Stimulated activated naive CD8-positive, alpha-beta T cell treated with anti-CD3 and anti-CD28 coated beads, Interleukin-15, amount 100 ng/mL, for 72 hours (primary cell): ENCODE measurements around the gene SPACA6.
A peak's percentile ranks its signal among the peaks of the same experiment; 100 is the strongest.
"Not testable (repeated sequence)": the region's sequence is repeated elsewhere in the genome, so short reads cannot be mapped to it uniquely, and the experiment has no call there.

ENCODE experiments used
- ATAC-seq: fragments of 150-1000 bp; cut with Tn5 transposase; 2 replicates; pipeline ENCODE4 v1.10.0; 2021; ENCODE audit warnings: mild to moderate bottlenecking, moderate library complexity
- DNase-seq, 2 donors: peaks; one replicate each; pipeline ENCODE4 v3.0.0; 2021 to 2022
- H3K27ac Mint-ChIP-seq, 2 donors: one replicate each; pipeline ENCODE4 v1.8.0; 2022; ENCODE audit warnings: mild to moderate bottlenecking in 2 of 2, mixed read lengths in 2 of 2, moderate library complexity in 2 of 2
- H3K27me3 Mint-ChIP-seq: one replicate; pipeline ENCODE4 v1.8.0; 2022; ENCODE audit warnings: mixed read lengths
- H3K4me1 Mint-ChIP-seq: one replicate; pipeline ENCODE4 v1.8.0; 2022; ENCODE audit warnings: mild to moderate bottlenecking, mixed read lengths
- H3K4me3 Mint-ChIP-seq, 2 donors: one replicate each; pipeline ENCODE4 v1.8.0; 2022; ENCODE audit warnings: mild to moderate bottlenecking in 2 of 2, mixed read lengths in 2 of 2, moderate library complexity in 1 of 2
- H3K9me3 Mint-ChIP-seq, 2 donors: one replicate each; pipeline ENCODE4 v1.8.0; 2022; ENCODE audit warnings: mixed read lengths in 2 of 2

Gene SPACA6, protein sequence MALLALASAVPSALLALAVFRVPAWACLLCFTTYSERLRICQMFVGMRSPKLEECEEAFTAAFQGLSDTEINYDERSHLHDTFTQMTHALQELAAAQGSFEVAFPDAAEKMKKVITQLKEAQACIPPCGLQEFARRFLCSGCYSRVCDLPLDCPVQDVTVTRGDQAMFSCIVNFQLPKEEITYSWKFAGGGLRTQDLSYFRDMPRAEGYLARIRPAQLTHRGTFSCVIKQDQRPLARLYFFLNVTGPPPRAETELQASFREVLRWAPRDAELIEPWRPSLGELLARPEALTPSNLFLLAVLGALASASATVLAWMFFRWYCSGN

DNA sequence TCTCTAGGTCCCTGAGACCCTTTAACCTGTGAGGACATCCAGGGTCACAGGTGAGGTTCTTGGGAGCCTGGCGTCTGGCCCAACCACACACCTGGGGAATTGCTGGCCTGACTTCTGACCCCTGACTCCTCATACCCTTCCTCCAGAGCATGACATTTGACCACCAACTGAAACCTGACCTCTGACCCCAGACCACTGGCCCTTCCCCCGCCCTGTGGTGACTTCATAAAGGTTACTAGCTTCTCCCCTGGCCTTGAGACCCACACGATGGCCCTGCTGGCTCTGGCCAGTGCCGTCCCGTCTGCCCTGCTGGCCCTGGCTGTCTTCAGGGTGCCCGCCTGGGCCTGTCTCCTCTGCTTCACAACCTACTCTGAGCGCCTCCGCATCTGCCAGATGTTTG, at the start of gene SPACA6:
Gene SPACA6, plus strand, starts transcription at position 71 of the 400 bp plus-strand sequence. Its CDS starts 197 bp downstream, at position 268.
- no peaks in the 10 kb centered on the region for H3K9me3 Mint-ChIP-seq
- no peak for DNase-seq

DNA sequence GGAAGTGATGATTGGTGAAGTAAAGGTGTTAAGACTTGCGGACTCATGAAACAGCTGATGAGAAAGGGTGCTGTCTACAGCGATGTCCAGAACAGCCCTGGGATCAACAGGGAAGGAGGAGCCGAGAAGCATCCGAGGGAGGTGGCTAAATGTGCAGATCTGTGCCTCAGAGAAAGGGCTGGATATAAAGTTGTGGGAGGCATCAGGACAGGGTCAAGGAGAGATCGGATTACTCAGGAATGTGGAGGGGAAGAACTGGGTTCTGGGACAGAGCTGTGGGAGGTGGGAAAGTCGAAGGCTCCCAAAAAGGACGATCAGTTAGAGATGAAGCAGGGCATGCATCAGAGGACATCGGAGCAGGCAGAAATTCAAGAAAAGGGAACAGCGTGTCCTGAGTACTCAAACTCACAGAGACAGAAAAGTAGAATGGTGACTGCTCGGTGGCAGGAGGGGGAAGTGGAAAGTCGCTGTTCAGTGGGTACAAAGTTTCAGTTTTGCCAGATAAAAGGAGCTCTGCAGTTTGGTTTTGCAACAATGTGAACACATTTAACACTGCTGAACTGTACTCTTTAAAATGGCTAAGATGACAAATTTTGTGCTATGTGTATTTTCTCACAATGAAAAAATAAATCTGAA, 48.4 kb upstream of the SPACA6 start:
- Mint-ChIP-seq H3K27ac (no peak overlapping the region), H3K4me3 (no peak overlapping the region), H3K9me3 (no peaks in the 10 kb centered on the region), H3K27me3 (peaks cover 56% of the 10 kb centered on the region), H3K4me1 (no peaks in the 10 kb centered on the region)
- ATAC-seq (no peak), DNase-seq (no peak)

More for the DNA sequence above, at the start of gene SPACA6:
- H3K4me3 Mint-ChIP-seq: no peak within 1 kb of the TSS
- peaks cover 8% of the 10 kb centered on the region for H3K27me3 Mint-ChIP-seq
- peaks cover 29% of the 10 kb centered on the region for H3K4me1 Mint-ChIP-seq
- ATAC-seq: no peak
- peak within 1 kb of the TSS in 1 of 2 donors; percentile 21 for H3K27ac Mint-ChIP-seq

DNA sequence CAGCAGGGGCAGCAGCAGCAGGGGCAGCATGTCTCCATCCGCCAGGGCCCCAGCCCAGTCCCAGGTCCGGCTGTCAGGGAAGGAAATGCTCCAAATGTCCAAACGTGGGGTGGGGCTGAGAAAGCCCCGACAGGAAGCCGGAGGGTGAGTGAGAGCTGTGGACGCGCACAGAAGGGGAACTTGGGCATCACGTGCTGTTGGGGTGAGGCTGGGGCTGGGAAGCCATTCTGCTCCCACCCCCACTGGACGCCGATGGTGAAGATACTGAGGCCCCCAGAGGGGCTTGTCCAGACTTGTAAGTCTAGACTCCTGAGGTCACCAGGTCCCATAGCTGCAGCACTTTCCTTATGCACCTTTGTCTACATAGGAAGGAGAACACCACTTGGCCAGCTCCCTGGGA, 46.4 kb upstream of the SPACA6 start, which contains the start of gene SIGLEC14:
Gene SIGLEC14, minus strand, starts transcription at position 96 of the 400 bp plus-strand sequence. Its CDS starts 66 bp downstream, at position 30.
- not testable (repeated sequence) for H3K9me3 Mint-ChIP-seq, H3K27ac Mint-ChIP-seq, H3K4me1 Mint-ChIP-seq, ATAC-seq, DNase-seq, H3K4me3 Mint-ChIP-seq
- peaks cover 52% of the 10 kb centered on the region for H3K27me3 Mint-ChIP-seq

DNA sequence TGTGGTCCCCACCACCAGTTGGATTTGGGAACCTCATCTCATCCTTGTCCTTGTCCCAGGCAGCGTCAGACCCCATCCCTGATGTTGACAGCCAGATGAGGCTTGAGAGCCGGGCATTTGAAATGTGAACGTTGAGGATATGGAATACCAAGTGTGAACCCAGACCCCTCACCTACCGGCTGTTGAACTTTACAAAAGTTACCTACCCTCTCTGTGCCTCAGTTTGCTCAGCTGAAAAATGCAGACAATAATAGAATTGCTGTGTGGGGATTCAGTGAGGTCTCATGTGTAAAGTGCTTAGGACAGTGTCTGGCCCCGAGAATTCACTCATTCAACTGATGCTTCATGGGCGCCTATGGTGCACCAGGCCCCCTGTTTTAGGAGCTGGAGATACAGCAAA, 45.8 kb upstream of the SPACA6 start:
- Mint-ChIP-seq H3K4me1 (no peaks in the 10 kb centered on the region), H3K4me3 (no peak overlapping the region), H3K27ac (no peak overlapping the region), H3K27me3 (peaks cover 58% of the 10 kb centered on the region), H3K9me3 (no peaks in the 10 kb centered on the region)
- no peak for ATAC-seq
- DNase-seq: no peak

DNA sequence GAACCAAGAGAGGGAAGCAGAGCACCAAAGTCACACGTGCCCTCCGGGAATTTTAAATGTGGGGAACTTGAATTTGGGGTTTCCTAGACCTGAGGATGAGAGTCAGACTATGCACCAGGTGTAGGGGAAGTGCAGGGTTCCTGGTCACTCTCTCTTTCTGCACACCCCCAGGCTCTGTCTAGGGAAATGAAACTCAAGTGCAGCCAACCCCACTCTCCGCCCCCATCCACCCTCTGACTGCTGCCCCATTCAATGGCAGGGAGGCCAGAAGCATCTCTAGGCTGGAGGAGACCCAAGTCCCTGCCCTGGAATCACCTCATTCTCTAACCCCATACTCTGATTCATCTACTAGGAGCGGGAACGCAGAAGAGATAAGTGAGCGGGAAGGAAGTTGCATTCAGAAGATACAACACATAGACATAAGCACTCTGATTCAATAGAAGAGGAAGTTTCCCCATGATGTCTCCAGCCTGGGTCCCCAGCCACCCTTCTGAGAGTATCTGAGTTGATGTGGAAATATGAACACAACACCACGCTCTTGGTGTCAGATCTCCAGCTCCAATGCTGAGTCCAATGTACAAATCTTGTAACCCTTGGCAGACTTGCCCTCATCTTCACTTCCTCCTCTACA, 41.8 kb upstream of the SPACA6 start:
- ATAC-seq: no peak
- no peak overlapping the region for H3K4me3 Mint-ChIP-seq
- H3K4me1 Mint-ChIP-seq: no peaks in the 10 kb centered on the region
- DNase-seq: no peak
- H3K27ac Mint-ChIP-seq: no peak overlapping the region
- peaks cover 50% of the 10 kb centered on the region for H3K27me3 Mint-ChIP-seq
- no peaks in the 10 kb centered on the region for H3K9me3 Mint-ChIP-seq

DNA sequence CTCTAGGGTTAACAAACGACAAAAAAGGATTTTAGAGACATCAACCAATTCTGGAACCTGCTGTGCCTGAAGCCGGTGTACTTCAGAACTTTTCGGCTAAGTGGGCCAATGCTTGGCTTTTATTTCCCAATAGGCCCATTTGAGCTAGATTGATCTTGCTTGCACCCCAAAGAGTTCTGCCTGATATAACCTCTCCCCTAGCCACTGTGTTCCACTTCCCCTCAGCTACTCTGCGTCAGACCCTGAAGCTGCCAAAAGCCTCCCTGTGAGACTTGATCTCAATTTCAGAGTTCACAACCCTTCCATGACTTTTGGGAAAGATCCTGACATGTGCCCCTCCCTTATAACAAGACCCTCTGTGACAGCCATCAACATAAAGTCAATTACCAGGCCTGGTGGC, 40.9 kb upstream of the SPACA6 start:
- Mint-ChIP-seq H3K27ac (no peak overlapping the region), H3K4me3 (no peak overlapping the region), H3K27me3 (peaks cover 50% of the 10 kb centered on the region), H3K4me1 (peaks cover 7% of the 10 kb centered on the region), H3K9me3 (no peaks in the 10 kb centered on the region)
- no peak for ATAC-seq
- DNase-seq: no peak

DNA sequence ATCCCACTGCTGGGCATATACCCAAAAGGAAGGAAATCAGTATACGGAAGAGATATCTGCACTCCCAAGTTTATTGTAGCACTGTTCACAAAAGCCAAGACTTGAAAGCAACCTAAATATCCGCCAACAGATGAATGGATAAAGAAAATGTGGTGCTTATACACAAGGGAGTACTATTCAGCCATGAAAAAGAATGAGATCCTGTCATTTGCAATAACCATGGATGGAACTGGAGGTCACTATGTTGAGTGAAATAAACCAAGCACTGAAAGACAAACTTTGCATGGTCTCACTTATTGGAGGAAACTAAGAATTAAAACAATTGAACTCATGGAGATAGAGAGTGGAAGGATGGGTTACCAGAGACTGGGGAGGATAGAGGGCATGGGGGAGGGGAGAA, 40.0 kb upstream of the SPACA6 start:
- H3K9me3 Mint-ChIP-seq: no peaks in the 10 kb centered on the region
- peaks cover 50% of the 10 kb centered on the region for H3K27me3 Mint-ChIP-seq
- DNase-seq (no peak), ATAC-seq (no peak)
- no peak overlapping the region for H3K4me3 Mint-ChIP-seq
- H3K4me1 Mint-ChIP-seq: peaks cover 7% of the 10 kb centered on the region
- H3K27ac Mint-ChIP-seq: no peak overlapping the region

DNA sequence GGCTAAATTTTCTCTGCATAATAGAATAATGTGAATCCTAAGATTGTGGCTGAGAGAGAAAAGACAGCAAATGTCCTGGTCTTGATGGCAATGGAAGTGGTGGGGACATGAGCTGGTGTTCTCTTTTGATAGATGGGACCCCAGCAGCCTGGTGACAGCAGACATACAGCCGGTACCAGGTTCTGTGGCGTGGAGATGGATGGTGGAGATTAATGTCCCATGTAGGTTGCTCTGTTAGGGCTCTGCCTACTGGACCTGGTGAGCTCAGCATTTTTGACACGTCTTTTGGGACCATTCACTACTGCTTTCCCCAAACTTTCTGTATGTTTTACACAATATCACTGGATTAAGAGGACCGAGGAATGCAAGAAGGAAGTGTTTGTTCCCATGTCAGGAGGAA, 38.3 kb upstream of the SPACA6 start:
- Mint-ChIP-seq H3K9me3 (no peaks in the 10 kb centered on the region), H3K27me3 (peaks cover 50% of the 10 kb centered on the region), H3K4me3 (no peak overlapping the region), H3K4me1 (peaks cover 7% of the 10 kb centered on the region), H3K27ac (no peak overlapping the region)
- DNase-seq (peak in 1 of 2 donors; percentile 14), ATAC-seq (no peak)

DNA sequence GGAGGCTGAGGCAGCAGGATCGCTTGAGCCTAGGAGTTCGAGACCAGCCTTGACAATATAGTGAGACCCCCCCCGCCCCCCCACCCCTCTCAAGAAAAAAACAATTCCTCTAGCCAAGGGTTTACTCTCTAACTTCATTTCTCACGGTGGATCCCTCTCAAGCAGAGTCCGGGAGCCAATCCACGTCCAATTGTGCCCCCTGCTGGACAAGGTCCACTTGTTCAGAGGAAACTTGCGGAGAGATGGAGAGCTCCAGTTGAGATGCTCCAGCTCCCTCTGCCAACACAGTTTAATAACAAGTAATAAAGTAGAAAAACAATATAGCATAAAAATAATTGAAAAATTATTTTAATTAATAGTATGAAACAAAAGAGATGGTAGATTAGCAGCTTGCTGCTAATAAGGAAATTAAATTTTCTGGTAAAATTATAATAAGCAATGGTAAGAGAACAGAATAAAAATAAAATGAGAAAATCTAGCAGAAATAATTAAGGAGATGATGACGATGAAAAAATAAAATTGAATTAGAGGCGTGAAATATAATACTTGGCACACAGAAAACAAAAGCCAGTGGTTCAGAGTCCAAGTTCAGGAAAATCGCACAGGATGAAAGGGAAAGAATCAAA, 32.0 kb upstream of the SPACA6 start:
- DNase-seq (peak; percentile 50 to 66), ATAC-seq (peak; percentile 53)
- Mint-ChIP-seq H3K4me1 (peaks cover 7% of the 10 kb centered on the region), H3K27ac (no peak overlapping the region), H3K4me3 (no peak overlapping the region), H3K9me3 (no peaks in the 10 kb centered on the region), H3K27me3 (peaks cover 43% of the 10 kb centered on the region)

DNA sequence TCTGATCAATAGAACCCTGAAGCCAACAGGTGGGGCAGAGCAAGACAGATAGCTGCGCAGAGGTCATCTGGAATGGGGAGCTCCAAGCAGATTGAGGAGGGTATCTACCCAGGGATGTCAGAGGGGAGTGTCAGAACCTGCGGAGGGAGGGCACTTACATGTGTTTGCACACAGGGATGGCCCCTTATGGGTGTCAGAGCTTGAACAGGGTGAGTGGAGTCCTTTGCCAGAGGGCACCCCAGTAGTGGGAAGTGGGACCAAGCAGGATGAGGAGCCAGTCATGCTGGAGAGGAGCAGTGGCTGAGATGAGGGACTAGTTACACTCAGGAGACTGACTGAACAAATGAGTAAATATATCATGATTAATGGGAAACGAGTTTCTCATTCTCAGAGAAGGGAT, 29.5 kb upstream of the SPACA6 start:
- Mint-ChIP-seq H3K4me3 (no peak overlapping the region), H3K9me3 (no peaks in the 10 kb centered on the region), H3K4me1 (no peaks in the 10 kb centered on the region), H3K27me3 (peaks cover 35% of the 10 kb centered on the region), H3K27ac (no peak overlapping the region)
- ATAC-seq: no peak
- DNase-seq: no peak

DNA sequence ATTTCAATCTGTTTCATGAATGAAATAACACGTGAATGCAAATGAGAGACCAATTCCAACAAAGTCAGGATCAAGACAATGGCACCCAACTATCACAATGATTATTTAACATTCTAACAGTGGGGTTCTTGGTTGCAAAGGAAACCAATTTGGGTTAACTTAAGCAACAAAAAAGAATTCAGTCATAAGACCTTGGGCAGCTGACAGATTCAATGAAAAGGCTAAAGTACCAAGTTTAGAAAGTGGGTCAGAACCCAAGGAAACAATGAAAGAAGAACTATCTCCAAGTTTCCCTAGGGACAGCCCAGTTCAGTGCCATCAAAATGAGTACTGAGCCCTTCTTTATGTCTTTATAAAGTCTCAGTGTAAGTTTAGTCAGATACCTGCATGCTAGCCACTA, 29.0 kb upstream of the SPACA6 start:
- Mint-ChIP-seq H3K9me3 (no peaks in the 10 kb centered on the region), H3K27me3 (peaks cover 35% of the 10 kb centered on the region), H3K4me3 (no peak overlapping the region), H3K4me1 (no peaks in the 10 kb centered on the region), H3K27ac (no peak overlapping the region)
- DNase-seq: no peak
- ATAC-seq: no peak

DNA sequence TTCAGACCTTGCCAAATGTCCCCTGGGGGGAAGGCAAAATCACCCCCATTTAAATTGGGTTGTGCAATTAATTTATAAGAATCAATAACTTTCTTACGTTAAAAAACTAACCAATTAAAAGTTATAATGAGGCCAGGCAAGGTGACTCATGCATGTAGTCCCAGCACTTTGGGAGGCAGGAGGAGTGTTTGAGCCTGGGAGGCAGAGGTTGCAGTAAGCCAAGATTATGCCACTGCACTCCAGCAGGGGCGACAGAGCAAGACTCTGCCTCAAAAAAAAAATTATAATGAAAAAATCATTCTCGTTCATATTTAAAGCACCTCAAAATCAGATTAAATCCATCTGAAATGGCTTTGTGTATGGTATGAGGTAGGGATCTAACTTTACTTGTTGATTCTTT, 28.1 kb upstream of the SPACA6 start:
- Mint-ChIP-seq H3K27ac (no peak overlapping the region), H3K4me3 (no peak overlapping the region), H3K4me1 (no peaks in the 10 kb centered on the region), H3K27me3 (peaks cover 33% of the 10 kb centered on the region), H3K9me3 (no peaks in the 10 kb centered on the region)
- no peak for ATAC-seq
- DNase-seq: no peak

DNA sequence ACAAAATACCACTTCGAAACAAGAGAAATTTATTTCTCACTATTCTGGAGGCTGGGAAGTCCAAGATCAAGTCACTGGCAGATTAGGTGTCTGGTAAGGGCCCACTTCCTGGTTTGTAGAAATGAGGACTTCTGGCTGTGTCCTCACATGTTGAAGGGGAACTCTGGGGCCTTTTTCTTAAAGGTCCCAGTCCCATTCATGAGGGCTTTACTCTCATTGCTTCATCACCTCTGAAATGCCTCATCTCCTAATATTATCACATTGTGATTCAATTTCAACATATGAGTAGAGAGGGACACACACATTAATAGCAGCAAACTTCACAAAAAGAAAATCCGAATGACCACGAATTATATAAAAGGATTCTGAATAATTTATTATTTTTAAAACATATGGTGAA, 24.9 kb upstream of the SPACA6 start:
- H3K27ac Mint-ChIP-seq: no peak overlapping the region
- H3K27me3 Mint-ChIP-seq: peaks cover 9% of the 10 kb centered on the region
- DNase-seq: no peak
- no peak overlapping the region for H3K4me3 Mint-ChIP-seq
- H3K9me3 Mint-ChIP-seq: no peaks in the 10 kb centered on the region
- no peak for ATAC-seq
- no peaks in the 10 kb centered on the region for H3K4me1 Mint-ChIP-seq

DNA sequence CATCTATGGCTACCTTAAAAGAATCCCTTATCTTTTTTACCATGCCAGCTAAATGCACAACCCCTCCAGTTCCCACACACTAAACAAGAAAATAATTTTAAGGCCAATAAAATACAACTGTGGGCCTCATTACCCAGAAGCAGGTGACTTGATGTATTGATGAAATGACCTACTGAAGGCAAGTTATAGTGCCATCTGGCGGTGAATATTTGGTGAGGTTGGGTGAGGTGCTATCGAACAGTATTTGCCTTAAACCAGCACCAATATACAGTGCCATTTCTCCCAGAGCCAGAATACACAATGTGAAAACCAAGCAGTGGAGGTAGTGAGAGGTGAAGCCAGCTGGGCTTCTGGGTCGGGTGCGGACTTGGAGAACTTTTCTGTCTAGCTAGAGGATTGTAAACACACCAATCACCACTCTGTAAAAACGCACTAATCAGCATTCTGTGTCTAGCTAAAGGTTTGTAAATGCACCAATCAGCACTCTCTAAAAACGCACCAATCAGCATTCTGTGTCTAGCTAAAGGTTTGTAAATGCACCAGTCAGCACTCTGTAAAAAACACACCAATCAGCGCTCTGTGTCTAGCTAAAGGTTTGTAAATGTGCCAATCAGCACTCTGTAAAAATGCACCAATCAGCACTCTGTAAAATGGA, 17.1 kb upstream of the SPACA6 start:
- H3K27ac Mint-ChIP-seq, DNase-seq, H3K4me3 Mint-ChIP-seq, H3K27me3 Mint-ChIP-seq: not testable (repeated sequence)
- ATAC-seq: peak; percentile 16
- peaks cover 16% of the 10 kb centered on the region for H3K4me1 Mint-ChIP-seq
- peaks cover 0 to 15% of the 10 kb centered on the region in 2 donors for H3K9me3 Mint-ChIP-seq

DNA sequence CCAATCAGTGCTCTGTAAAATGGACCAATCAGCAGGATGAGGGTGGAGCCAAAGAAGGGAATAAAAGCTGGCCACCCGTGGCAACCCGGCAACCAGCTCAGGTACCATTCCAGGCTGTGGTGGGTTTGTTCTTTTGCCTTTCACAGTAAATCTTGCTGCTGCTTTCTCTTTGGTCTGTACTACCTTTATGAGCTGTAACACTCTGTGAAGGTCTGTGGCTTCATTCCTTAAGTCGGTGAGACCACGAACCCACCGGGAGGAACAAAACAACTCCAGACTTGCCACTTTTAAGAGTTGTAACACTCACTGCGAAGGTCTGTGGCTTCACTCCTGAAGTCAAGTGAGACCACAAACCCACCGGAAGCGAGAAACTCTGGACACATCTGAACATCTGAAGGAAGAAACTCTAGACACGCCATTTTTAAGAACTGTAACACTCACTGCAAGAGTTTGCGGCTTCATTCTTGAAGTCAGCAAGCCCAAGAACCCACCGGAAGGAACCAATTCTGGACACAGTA, 16.5 kb upstream of the SPACA6 start:
- H3K4me1 Mint-ChIP-seq: peaks cover 16% of the 10 kb centered on the region
- no peak overlapping the region for H3K27ac Mint-ChIP-seq

More for the DNA sequence above, 16.5 kb upstream of the SPACA6 start:
- DNase-seq: peak in 1 of 2 donors; percentile 62
- Mint-ChIP-seq H3K4me3 (peak overlapping the region in 1 of 2 donors; percentile 16), H3K27me3 (peaks cover 10% of the 10 kb centered on the region), H3K9me3 (peaks cover 0 to 15% of the 10 kb centered on the region in 2 donors)
- peak; percentile 94 for ATAC-seq
